Measurements from ENCODE around the gene HDAC4. TPM values are rescaled to one million over a fixed set of nuclear protein-coding genes. Genes with fewer than 3 reads are reported as not detected.

HDAC4 gene
- total RNA-seq, 1 experiment from 2014 or later, result 21.8 TPM

DNA sequence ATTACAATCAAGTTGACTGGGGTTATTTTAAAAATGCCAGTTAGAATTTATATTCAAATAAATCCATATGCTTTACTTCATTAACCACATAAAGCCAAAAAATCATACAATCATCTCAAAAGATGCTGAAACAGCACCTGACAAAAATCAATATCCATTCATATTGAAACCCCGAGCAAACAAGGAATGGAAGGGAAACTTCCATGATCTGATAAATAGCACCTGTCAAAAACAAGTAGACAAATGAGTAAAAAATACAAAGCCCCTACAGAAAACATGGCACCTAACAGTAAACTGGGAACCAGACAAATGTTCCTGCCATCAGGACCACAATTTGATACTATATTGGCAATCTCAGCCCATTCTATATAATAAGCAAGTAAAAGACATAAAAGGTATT lies 227.5 kb downstream of the HDAC4 start:
- ChIA-PET POLR2A (no interaction called here), CTCF (no interaction called here)
- Mint-ChIP-seq H3K36me3 (ENCODE audit: insufficient read depth, unreplicated experiment) (peaks cover 29% of the 10 kb centered on the region), H3K9me3 (ENCODE audit: unreplicated experiment) (peaks cover 31% of the 10 kb centered on the region), H3K4me1 (ENCODE audit: insufficient read depth, unreplicated experiment) (no peaks in the 10 kb centered on the region), H3K27me3 (ENCODE audit: insufficient read depth, unreplicated experiment) (no peaks in the 10 kb centered on the region), H3K27ac (ENCODE audit: low read depth, unreplicated experiment) (no peak overlapping the region), H3K4me3 (ENCODE audit: unreplicated experiment) (no peak overlapping the region)
- no TSS peak for BruUV-seq (replicated peaks)
- intact Hi-C loops (cut with micrococcal nuclease), result no loop called here
- DNase-seq (ENCODE audit: unreplicated experiment), result no peak
- TF ChIP-seq, protein P1, sequence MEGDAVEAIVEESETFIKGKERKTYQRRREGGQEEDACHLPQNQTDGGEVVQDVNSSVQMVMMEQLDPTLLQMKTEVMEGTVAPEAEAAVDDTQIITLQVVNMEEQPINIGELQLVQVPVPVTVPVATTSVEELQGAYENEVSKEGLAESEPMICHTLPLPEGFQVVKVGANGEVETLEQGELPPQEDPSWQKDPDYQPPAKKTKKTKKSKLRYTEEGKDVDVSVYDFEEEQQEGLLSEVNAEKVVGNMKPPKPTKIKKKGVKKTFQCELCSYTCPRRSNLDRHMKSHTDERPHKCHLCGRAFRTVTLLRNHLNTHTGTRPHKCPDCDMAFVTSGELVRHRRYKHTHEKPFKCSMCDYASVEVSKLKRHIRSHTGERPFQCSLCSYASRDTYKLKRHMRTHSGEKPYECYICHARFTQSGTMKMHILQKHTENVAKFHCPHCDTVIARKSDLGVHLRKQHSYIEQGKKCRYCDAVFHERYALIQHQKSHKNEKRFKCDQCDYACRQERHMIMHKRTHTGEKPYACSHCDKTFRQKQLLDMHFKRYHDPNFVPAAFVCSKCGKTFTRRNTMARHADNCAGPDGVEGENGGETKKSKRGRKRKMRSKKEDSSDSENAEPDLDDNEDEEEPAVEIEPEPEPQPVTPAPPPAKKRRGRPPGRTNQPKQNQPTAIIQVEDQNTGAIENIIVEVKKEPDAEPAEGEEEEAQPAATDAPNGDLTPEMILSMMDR (IDR thresholded peaks at IDR 0.05; ENCODE audit: unreplicated experiment), result no peak

DNA sequence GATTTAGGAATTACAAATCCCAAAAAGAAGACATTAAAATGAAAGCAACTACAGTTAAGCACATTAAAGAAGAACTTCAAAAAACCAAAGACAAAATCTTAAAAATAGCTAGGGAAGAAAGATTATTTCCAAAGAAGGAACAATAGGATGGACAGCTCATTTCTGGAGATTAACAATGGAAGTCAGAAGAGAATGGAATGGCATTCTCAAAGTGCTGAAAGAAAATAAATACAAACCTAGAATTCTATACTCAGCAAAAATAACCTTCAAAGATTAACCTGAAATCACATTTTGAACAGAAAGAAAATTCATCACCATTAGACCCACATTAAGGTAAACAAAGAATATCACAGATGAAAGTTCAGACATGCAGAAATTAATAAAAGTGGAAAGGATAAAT lies 229.2 kb downstream of the HDAC4 start:
- ChIA-PET CTCF (interaction anchor here (0.7 kb wide), 1 partner anchor 26 kb away, joined by 3 read pairs; no protein-coding TSS in a partner anchor), POLR2A (interaction anchor here (1.3 to 1.5 kb wide), 2 partner anchors 14 to 37 kb away, joined by 5 to 7 read pairs; no protein-coding TSS in a partner anchor)
- Mint-ChIP-seq H3K4me3 (ENCODE audit: unreplicated experiment) (no peak overlapping the region), H3K9me3 (ENCODE audit: unreplicated experiment) (peaks cover 24% of the 10 kb centered on the region), H3K4me1 (ENCODE audit: insufficient read depth, unreplicated experiment) (no peaks in the 10 kb centered on the region), H3K27ac (ENCODE audit: low read depth, unreplicated experiment) (no peak overlapping the region), H3K27me3 (ENCODE audit: insufficient read depth, unreplicated experiment) (no peaks in the 10 kb centered on the region), H3K36me3 (ENCODE audit: insufficient read depth, unreplicated experiment) (peaks cover 22% of the 10 kb centered on the region)
- DNase-seq (ENCODE audit: unreplicated experiment), result no peak
- TF ChIP-seq, protein P1 (IDR thresholded peaks at IDR 0.05; ENCODE audit: unreplicated experiment), result no peak
- BruUV-seq (replicated peaks), result no TSS peak
- intact Hi-C loops (cut with micrococcal nuclease), result no loop called here

DNA sequence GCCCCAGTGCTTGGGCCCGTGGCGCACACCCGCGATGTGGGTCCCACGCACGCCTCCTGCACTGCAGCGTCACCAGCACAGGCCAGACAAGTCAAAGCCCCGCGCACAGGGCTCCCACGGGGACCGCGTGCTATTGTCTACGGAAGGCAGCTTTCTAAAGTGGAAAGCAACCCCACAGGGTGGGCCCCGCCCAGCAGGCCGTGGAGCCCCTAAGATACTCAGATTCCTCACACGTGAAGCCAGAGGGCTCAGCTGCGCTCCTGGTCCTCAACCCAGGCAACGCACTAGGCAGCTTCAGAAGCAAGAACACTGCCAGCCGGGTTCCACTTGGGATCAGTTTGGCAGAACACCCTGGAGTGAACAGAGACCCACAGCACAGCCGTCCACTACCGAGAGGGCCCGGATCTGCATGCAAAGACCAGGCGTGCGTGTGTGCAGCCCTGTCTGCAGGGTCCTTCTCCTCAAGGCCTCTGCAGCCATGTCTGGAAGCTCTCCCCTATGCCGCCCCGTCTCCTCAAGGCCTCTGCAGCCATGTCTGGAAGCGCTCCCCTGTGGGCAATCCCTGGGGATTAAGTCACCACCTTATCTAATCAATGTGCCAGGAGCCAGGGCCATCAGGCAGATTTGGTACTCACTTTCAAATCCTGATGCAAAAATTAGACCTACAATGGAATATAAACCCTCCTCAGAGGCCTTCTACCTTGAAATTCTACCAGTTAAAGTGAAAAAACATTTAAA lies 231.3 kb downstream of the HDAC4 start:
- no peak for DNase-seq (ENCODE audit: unreplicated experiment)
- no peaks in the 10 kb centered on the region for H3K4me1 Mint-ChIP-seq (ENCODE audit: insufficient read depth, unreplicated experiment)
- BruUV-seq (replicated peaks), result no TSS peak
- H3K36me3 Mint-ChIP-seq (ENCODE audit: insufficient read depth, unreplicated experiment), result peaks cover 15% of the 10 kb centered on the region
- POLR2A ChIA-PET, result no interaction called here
- peaks cover 20% of the 10 kb centered on the region for H3K9me3 Mint-ChIP-seq (ENCODE audit: unreplicated experiment)
- intact Hi-C loops (cut with micrococcal nuclease), result no loop called here
- no peak overlapping the region for H3K4me3 Mint-ChIP-seq (ENCODE audit: unreplicated experiment)
- no peak overlapping the region for H3K27ac Mint-ChIP-seq (ENCODE audit: low read depth, unreplicated experiment)
- no peaks in the 10 kb centered on the region for H3K27me3 Mint-ChIP-seq (ENCODE audit: insufficient read depth, unreplicated experiment)
- TF ChIP-seq, protein P1 (IDR thresholded peaks at IDR 0.05; ENCODE audit: unreplicated experiment), result no peak
- CTCF ChIA-PET, result no interaction called here

DNA sequence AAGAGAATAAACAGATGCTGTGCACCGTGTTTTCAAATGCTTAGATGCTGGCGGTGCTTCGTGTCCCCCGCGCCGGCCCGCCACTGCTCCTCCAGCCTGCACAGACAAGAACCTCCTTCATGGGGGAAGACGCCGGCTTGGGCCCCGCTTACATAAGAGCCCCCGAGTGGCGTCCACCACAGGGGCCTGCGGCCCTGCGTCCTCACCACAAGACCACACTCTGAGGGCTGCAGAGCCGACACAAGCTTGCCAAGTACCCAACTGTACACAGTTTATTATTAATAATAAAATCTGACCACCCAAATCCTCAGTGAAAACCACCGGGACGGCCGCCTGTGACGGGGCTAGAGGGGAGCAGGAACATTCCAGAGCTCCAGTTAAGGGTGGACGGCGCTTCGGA lies 232.2 kb downstream of the HDAC4 start:
- Mint-ChIP-seq H3K27ac (ENCODE audit: low read depth, unreplicated experiment) (no peak overlapping the region), H3K27me3 (ENCODE audit: insufficient read depth, unreplicated experiment) (no peaks in the 10 kb centered on the region), H3K36me3 (ENCODE audit: insufficient read depth, unreplicated experiment) (peaks cover 15% of the 10 kb centered on the region), H3K9me3 (ENCODE audit: unreplicated experiment) (peaks cover 12% of the 10 kb centered on the region), H3K4me3 (ENCODE audit: unreplicated experiment) (no peak overlapping the region), H3K4me1 (ENCODE audit: insufficient read depth, unreplicated experiment) (no peaks in the 10 kb centered on the region)
- CTCF ChIA-PET, result no interaction called here
- TF ChIP-seq, protein P1 (IDR thresholded peaks at IDR 0.05; ENCODE audit: unreplicated experiment), result no peak
- POLR2A ChIA-PET, result no interaction called here
- intact Hi-C loops (cut with micrococcal nuclease), result no loop called here
- no peak for DNase-seq (ENCODE audit: unreplicated experiment)
- no TSS peak for BruUV-seq (replicated peaks)
